GM18511 (cell line): ENCODE measurements around the gene MELK.
"Not testable (repeated sequence)": the region's sequence is repeated elsewhere in the genome, so short reads cannot be mapped to it uniquely, and the experiment has no call there.

Experiments used
- ATAC-seq: cut with Tn5 transposase; IDR thresholded peaks from one replicate; pipeline ENCODE4 v1.9.1; 2021; ENCODE audit warnings: mild to moderate bottlenecking, moderate library complexity; ENCODE audit not compliant: unreplicated experiment

The MELK gene

DNA sequence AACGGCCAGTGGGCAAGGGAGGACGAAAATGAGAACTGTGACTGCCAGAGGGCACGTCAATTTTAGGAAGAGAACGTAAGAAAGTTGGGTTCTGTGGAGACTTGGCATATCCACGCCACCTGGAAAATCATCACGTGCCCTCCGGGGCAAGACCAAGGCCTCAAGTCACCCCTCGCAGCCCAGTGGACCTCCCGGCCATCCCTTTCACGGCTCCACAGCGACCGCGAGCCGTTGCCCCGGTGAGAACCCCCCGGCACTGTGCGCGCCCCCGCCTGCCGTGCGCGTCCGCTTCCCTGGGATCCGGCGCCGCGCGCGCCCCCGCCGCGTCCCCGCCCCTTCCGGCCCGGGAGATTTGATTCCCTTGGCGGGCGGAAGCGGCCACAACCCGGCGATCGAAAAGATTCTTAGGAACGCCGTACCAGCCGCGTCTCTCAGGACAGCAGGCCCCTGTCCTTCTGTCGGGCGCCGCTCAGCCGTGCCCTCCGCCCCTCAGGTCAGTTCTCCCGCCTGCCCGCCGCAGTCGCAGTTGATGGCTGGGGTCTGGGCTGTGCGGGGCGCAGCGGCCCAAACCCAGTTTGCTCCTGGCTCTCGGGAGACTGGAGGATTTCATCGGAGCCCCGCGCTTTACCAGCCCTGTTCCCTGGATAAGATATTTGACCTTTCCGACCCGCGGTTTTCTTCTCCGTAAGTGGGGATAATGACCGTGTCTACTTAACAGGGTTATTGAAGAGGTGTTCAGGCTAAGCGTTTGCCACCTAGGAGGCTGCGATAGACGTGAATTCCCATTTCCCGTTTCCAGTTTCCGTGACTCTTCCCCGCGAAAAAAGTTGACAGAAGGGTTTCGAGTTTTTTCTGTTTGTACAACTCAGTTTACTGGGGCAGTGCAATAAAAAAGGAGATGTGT lies at the start of gene MELK:
TSS of gene MELK (plus strand) at position 381 of the 904 bp plus-strand sequence. CDS start 8,787 bp downstream, outside the sequence.
- ATAC-seq: peak; percentile 63

GRCh38 chr9:36530224-36530623 lies 42.5 kb upstream of the MELK start:
- no peak for ATAC-seq

GRCh38 chr9:36532353-36532752 lies 40.3 kb upstream of the MELK start:
- no peak for ATAC-seq

DNA sequence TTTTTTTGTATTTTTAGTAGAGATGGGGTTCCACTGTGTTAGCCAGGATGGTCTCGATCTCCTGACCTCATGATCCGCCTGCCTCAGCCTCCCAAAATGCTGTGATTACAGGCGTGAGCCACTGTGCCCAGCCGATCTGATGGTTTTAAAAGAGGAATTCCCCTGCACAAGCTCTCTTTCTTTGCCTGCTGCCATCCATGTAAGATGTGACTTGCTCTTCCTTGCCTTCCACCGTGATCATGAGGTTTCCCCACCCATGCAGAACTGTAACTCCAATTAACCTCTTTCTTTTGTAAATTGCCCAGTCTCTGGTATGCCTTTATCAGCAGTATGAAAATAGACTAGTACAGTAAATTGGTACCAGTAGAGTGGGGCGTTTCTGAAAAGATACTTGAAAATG lies 39.0 kb upstream of the MELK start:
- not testable (repeated sequence) for ATAC-seq

GRCh38 chr9:36535107-36535506 lies 37.6 kb upstream of the MELK start:
- no peak for ATAC-seq

DNA sequence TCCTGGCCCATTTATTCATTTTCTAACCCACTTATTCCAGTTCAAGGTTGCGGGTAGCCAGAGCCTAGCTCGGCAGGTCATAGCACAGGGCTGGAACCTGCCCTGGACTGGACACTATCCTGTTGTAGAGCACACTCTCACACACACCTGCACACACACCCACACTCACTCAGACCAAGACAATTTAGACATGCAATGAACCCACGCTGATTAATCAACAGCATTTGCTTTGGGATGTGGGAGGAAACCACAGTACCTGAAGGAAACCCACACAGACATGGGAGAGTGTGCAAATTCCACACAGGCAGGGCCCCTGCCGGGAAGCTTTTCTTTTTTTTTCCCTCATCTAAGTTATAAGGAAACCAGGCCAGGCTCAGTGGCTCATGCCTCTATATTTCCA lies 34.8 kb upstream of the MELK start:
- ATAC-seq: no peak

DNA sequence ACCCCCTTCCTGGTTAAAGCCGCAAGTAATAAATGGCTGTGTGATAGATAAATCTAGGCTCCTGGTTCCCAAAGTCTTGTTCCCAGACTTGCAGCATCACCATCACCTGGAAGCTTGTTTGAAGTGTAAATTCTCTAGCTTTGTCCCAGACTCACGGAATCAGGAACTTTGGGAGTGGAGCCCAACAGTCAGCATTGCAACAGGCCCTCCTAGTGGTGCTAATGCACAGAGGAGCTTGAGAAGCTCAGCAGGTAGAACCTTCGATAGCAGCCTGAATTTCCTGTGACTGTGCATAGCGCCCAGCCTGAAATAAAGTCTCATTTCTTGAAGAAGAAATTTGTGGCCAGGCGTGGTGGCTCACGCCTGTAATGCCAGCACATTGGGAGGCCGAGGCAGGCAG lies 30.3 kb upstream of the MELK start:
- ATAC-seq: no peak

DNA sequence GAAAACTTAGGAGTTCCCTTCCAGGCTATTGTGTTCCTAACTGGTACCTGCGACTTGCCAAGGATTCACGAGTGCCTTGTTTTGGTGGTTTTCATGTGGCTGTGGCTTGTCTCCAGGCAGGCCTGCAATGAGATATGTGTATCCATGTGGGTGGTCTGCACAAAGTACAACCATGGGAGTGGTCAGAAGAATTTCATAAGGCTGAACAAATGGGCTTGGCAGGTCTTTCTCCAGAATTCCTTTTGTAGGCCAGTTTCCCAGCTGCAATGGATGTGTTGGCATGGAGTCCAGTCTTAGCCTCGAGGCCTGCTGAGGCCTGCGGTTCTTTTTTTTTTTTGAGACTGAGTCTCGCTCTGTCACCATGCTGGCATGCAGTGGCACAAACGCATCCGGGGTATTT lies 28.8 kb upstream of the MELK start:
- ATAC-seq: no peak

DNA sequence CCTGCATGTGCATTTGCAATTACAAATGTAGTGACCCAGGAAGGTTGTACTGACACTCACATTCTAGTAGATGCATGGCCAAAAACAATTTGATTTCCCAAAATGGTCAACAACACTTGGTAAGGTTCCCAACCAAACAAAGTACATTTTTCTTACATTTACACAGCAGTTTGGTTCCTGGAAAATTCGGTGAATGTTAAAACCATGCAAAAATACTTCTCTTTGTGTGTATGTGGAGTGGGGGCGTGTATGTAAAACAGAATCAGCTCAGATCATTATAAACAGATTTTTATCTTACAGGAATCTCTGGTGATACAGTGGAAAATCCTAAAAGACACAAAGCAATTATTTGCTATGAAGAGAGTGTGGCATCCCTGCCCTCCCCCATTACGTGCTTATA lies 25.1 kb upstream of the MELK start:
- ATAC-seq: no peak

GRCh38 chr9:36548454-36548853 lies 24.2 kb upstream of the MELK start:
- no peak for ATAC-seq

- no peak for ATAC-seq
Measured at GRCh38 chr9:36550135-36550534, 22.6 kb upstream of the MELK start.

DNA sequence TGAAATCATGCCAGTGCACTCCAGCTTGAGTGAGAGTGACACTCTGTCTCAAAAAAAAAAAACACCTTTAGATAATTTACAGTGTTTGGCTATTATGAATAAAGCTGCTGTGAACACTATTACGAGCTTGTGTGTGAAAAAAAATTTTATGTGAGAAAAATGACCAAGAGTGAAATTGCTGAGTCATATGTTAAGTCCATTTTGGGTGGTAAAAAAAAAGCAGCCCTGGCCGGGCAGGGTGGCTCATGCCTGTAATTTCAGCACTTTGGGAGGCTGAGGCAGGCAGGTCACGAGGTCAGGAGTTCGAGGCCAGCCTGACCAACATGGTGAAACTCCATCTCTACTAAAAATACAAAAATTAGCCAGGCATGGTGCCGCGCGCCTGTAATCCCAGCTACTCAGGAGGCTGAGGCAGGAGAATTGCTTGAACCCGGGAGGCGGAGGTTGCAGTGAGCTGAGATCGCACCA lies 22.0 kb upstream of the MELK start:
- ATAC-seq: peak; percentile 63

DNA sequence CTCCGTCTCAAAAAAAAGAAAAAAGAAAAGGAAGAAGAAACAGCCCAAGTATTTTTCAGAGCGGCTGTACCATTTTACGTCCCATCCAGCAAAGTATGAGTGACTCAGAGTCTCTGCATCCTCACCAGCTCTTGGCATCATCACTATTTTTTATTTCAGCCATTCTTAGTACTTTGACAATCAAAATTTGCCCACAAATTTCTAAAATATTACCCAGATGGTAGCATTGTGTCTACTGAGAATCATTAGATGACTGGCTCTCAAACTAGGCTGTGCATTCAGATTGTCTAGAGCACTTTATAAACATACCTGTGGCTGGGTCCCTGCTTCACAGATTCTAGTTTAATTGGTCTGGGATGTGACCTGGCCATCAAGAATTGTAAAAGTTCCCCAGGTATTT lies 21.6 kb upstream of the MELK start:
- no peak for ATAC-seq

- no peak for ATAC-seq
Measured at GRCh38 chr9:36551910-36552309, 20.8 kb upstream of the MELK start.

DNA sequence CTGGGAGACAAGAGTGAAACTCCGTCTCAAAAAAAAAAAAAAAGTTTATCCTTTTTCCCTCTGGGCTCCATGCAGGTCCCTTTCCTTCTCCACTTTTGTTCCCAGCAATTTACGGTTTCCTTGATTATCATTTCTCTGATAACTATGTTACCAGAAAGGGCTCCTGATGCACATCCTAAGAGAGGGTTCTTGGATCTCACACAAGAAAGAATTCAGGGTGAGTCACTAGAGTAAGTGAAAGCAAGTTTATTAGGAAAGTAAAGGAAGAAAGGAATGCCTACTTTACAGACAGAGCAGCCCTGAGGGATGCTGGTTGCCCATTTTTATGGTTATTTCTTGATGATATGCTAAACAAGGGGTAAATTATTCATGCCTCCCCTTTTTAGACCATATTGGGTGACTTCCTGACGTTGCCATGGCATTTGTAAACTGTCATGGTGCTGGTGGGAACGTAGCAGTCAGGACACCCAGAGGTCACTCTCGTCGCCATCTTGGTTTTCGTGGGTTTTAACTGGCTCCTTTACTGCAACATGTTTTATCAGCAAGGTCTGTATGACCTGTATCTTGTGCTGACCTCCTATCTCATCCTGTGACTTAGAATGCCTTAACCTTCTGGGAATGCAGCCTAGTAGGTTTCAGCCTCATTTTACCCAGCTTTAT lies 13.5 kb upstream of the MELK start:
- ATAC-seq: no peak

DNA sequence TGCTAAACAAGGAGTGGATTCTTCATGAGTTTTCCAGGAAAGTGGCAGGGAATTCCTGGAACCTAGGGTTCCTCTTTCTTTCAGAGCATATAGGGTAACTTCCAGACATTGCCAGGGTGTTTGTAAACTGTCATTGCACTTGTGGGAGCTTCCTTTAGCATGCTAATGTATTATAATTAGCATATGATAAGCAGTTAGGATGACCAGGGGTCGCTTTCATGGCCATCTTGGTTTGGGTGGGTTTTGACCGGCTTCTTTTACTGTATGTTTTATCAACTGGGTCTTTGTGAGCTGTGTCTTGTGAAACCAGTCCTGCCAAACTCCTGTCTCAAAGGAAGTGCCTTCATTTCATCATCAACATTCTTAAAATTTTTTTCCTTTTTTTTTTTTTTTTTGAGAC lies 11.9 kb upstream of the MELK start:
- ATAC-seq: no peak

- ATAC-seq: not testable (repeated sequence)
Measured at GRCh38 chr9:36562801-36563200, 9.9 kb upstream of the MELK start.

- no peak for ATAC-seq
Measured at GRCh38 chr9:36566813-36567221, 5.9 kb upstream of the MELK start.

- ATAC-seq: not testable (repeated sequence)
Measured at GRCh38 chr9:36568681-36569080, 4.0 kb upstream of the MELK start.

DNA sequence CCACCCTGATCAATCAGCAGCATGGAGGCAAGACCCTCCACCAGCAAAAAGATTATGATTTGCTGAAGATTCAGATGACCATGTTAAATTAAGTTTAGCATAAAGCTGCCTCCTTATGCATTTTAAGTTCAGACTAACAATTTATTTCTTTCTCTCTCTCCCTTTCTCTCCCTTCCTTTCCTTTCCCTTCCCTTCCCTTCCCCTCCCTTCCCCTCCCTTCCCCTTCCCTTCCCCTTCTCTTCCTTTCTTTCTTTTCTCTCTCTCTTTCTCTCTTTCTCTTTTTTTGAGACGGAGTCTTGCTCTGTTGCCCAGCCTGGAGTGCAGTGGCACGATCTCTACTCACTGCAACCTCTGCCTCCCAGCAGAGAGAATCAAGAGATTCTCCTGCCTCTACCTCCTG lies 1.4 kb upstream of the MELK start:
- no peak for ATAC-seq

- not testable (repeated sequence) for ATAC-seq
Measured at GRCh38 chr9:36574045-36574444, 1.4 kb downstream of the MELK start.

DNA sequence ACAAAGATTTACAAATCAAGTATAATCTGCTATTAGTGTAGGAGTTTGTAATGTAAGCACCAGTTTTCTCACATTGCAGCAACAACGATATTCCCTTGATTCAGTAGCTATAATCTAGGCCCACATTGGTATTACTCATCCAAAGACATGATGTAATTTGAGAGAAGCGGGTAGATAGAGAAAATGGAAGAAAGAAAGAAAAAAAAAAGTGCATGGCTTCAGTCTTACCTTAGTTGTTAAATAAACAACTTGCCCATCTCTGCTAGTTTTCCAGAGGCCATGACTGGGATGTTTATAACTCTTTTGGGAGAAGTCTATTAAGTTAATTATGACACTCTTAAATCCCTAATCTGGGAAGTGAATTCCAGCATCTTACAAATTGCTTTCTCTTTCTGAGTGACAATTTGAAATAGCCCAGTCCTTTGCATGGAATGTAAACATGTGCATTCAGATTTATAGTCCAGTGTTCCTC lies 2.8 kb downstream of the MELK start:
- no peak for ATAC-seq
